GM12865 (cell line): Measurements from ENCODE around the gene TTYH3.
A peak's percentile ranks its signal among the peaks of the same experiment; 100 is the strongest.
"Not testable (repeated sequence)": the region's sequence is repeated elsewhere in the genome, so short reads cannot be mapped to it uniquely, and the experiment has no call there.

Source experiments
- DNase-seq: peaks from one replicate; pipeline ENCODE4 v3.0.0; 2010; ENCODE audit warnings: low read depth
- H3K4me3 ChIP-seq: 2 replicates; pipeline ENCODE4 v1.5.1; 2011; ENCODE audit warnings: mild to moderate bottlenecking, low read depth, low read length, control low read depth
- CTCF ChIP-seq: IDR thresholded peaks from 2 replicates; pipeline ENCODE4 v1.5.1; 2011; ENCODE audit warnings: low read length, control low read depth, low read depth, inconsistent platforms; ENCODE audit not compliant: insufficient read depth; ENCODE audit errors: missing control alignments

The TTYH3 gene

GRCh38 chr7:2670720-2671391 lies 39.1 kb downstream of the TTYH3 start:
- peak; percentile 80 for DNase-seq
- H3K4me3 ChIP-seq: no peak overlapping the region
- peak; percentile 98 for TF ChIP-seq CTCF

- not testable (repeated sequence) for H3K4me3 ChIP-seq, DNase-seq
Observed at GRCh38 chr7:2673214-2673613, 41.4 kb downstream of the TTYH3 start.

DNA sequence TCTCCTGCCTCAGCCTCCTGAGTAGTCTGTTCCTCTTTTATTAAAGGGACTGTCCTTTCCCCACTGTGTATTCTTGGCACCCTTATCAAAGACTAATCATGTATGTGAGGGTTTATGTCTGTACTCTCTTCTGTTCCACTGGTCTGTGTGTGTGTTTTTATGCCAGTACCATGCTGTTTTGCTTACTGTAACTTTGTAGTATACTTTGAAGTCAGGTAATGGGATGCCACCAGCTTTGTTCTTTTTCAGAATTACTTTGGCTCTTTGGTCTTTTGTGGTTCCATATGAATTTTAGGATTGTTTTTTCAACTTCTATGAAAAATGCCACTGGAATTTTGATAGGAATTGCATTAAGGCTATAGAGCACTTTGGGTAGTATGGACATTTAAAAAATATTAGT lies 42.1 kb downstream of the TTYH3 start:
- TF ChIP-seq CTCF: no peak
- DNase-seq: no peak
- no peak overlapping the region for H3K4me3 ChIP-seq

GRCh38 chr7:2675256-2675764 lies 43.5 kb downstream of the TTYH3 start:
- no peak for DNase-seq
- no peak for TF ChIP-seq CTCF
- H3K4me3 ChIP-seq: no peak overlapping the region

DNA sequence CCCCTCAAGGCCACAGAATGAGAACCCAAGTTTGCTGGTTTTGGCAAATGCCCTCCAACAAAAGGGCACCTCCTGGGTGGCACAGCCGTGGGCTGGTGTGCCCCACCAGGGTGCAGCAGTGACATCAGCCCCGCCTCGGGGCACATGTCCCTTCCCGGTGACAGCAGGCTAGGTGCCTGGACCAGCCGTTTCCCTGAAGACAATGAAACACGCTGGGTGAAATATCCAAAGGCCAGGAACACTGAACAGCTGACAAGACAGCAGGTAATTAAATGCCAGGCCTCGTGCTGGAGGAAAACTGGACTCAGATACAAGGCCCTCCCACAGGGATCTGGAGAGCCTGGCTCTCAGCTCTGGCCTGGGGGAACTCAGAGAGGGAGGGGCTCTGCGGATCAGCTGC lies 44.8 kb downstream of the TTYH3 start:
- H3K4me3 ChIP-seq: not testable (repeated sequence)

GRCh38 chr7:2678454-2678853 lies 46.7 kb downstream of the TTYH3 start:
- H3K4me3 ChIP-seq, DNase-seq: not testable (repeated sequence)

More for the DNA sequence above, 44.8 kb downstream of the TTYH3 start:
- not testable (repeated sequence) for DNase-seq

DNA sequence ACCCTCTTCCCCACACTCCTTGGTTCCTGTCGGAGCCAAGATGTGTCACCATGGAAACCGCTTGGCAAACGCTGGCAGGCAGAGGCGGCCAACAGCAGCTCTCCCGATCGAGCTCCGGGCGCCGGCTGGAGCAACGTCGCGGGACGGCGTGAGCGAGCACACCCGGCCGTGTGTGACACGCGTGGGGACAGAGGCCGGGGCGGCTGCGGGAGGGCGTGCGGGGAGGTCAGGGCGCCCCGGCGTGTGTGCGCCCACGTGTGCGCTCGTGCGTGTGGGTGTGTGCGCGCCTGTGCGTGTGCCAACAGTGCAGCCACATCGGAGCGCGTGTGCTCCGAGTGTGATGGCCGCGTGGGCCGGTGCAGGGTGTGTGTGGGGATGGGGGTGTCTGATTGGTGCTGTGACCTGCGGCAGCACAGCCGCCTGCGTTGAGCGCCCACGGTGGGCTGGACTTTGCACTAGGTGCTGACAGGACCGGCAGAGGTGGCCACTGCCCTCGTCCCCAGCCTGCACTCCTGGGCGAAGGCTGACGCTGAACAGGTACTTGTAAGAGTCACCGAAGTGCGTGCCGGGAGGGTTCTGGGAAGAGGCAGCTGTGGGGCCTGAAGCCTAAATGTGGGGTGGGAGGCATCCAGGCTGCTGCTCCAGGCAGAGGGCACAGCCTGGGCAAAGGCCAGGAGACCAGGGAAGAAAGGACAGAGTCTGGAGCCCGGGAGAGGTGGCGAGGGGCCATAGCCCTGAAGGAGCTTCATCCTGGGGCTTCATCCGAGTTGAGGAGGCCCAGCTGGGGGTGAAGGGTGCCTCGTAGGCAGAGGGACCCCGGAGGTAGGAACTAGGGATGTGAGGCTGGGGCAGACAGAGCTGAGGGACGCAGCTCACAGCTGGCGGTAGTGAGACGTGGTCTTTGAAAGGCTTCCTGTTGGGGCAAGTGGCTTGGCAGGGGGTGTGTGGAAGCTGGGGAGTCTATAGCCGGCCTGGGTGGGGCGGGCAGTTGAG lies 47.6 kb downstream of the TTYH3 start:
- DNase-seq, H3K4me3 ChIP-seq: not testable (repeated sequence)

DNA sequence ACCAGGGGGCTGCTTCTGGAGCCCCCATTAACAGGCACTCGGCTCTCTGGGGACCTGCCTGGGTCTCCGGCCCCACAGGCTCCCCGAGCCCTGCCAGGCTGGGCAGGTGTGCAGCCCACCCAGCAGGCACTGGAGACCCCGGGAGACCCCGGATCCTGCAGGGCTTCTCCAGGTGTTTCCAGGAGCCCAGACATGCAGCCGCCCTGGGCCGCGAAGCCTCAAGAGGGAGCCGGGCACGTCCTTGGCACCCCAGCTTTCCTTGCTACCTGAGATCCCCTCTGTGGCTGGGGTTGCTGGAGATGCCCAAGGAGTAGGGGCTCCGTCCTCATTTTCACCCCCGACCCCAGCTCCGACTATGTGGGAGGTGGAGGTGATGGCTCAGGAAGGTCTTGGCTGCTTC lies 48.5 kb downstream of the TTYH3 start:
- DNase-seq: no peak
- H3K4me3 ChIP-seq: no peak overlapping the region
- TF ChIP-seq CTCF: no peak
